Naive thymus-derived CD4-positive, alpha-beta T cell (primary cell): ENCODE data around the gene PTGR3. TPM values are rescaled to one million over a fixed set of nuclear protein-coding genes. Genes with fewer than 3 reads are reported as not detected.

ENCODE experiments used
- ATAC-seq: fragments of 150-1000 bp; cut with Tn5 transposase; 2 replicates; pipeline ENCODE4 v1.10.0; 2021; ENCODE audit warnings: mild to moderate bottlenecking, moderate library complexity
- CTCF ChIA-PET: fragments of 350-600 bp; sonication (Branson Sonifier 250); formaldehyde crosslinking; loops from one replicate; lab custom pipeline; 2021; ENCODE audit warnings: antibody characterized with exemption; lab: Charles Lee
- POLR2A ChIA-PET: fragments of 350-600 bp; sonication (Branson Sonifier 250); formaldehyde crosslinking; loops from one replicate; lab custom pipeline; 2021; ENCODE audit warnings: antibody characterized with exemption, inconsistent platforms; lab: Charles Lee
- DNase-seq, 9 donors: peaks; one replicate each; pipeline versions ENCODE4 v3.0.0 to v3.0.0-alpha.2; 2020 to 2022; ENCODE audit warnings: mixed read lengths in 1 of 9
- H3K27ac ChIP-seq: one replicate; pipeline ENCODE4 v1.7.0; 2013; ENCODE audit warnings: mild to moderate bottlenecking, low read depth, low read length, moderate library complexity
- H3K27me3 ChIP-seq, 2 donors: one replicate each; pipeline ENCODE4 v1.7.0; 2013; ENCODE audit warnings: low read length in 2 of 2, mild to moderate bottlenecking in 2 of 2, moderate library complexity in 2 of 2; ENCODE audit not compliant: control insufficient read depth in 2 of 2, insufficient read depth in 2 of 2
- H3K36me3 ChIP-seq, 3 experiments: 1 replicate in 2 of 3; 2 replicates in 1 of 3; pipeline ENCODE4 v1.7.0; 2013; ENCODE audit warnings: low read length in 3 of 3, mild to moderate bottlenecking in 3 of 3, moderate library complexity in 1 of 3; ENCODE audit not compliant: insufficient read depth in 3 of 3, control insufficient read depth in 2 of 3
- H3K4me1 ChIP-seq, 2 donors: one replicate each; pipeline ENCODE4 v1.7.0; 2013; ENCODE audit warnings: low read length in 2 of 2, mild to moderate bottlenecking in 2 of 2, moderate library complexity in 1 of 2; ENCODE audit not compliant: control insufficient read depth in 2 of 2, insufficient read depth in 2 of 2
- H3K4me3 ChIP-seq: 2 replicates; pipeline ENCODE4 v1.7.0; 2013; ENCODE audit warnings: mild to moderate bottlenecking, low read length
- H3K9me3 ChIP-seq, 3 experiments: 1 replicate in 2 of 3; 2 replicates in 1 of 3; pipeline ENCODE4 v1.7.0; 2013; ENCODE audit warnings: low read length in 3 of 3; ENCODE audit not compliant: control insufficient read depth in 2 of 3
- H3K27ac Mint-ChIP-seq, 9 donors: one replicate each; pipeline ENCODE4 v1.8.0; 2020 to 2022; ENCODE audit warnings: mixed read lengths in 9 of 9, mild to moderate bottlenecking in 8 of 9, moderate library complexity in 5 of 9, inconsistent platforms in 2 of 9
- H3K27me3 Mint-ChIP-seq, 5 donors: one replicate each; pipeline ENCODE4 v1.8.0; 2021 to 2022; ENCODE audit warnings: mixed read lengths in 5 of 5, mild to moderate bottlenecking in 1 of 5
- H3K36me3 Mint-ChIP-seq, 5 donors: one replicate each; pipeline ENCODE4 v1.8.0; 2020 to 2022; ENCODE audit warnings: mixed read lengths in 5 of 5, mild to moderate bottlenecking in 3 of 5, inconsistent platforms in 1 of 5
- H3K4me1 Mint-ChIP-seq, 7 donors: one replicate each; pipeline ENCODE4 v1.8.0; 2020 to 2022; ENCODE audit warnings: mixed read lengths in 7 of 7, mild to moderate bottlenecking in 3 of 7, inconsistent platforms in 1 of 7
- H3K4me3 Mint-ChIP-seq, 10 donors: one replicate each; pipeline ENCODE4 v1.8.0; 2020 to 2022; ENCODE audit warnings: mild to moderate bottlenecking in 10 of 10, mixed read lengths in 10 of 10, moderate library complexity in 6 of 10, inconsistent platforms in 2 of 10
- H3K9me3 Mint-ChIP-seq, 11 donors: one replicate each; pipeline ENCODE4 v1.8.0; 2020 to 2022; ENCODE audit warnings: mixed read lengths in 11 of 11, mild to moderate bottlenecking in 4 of 11, inconsistent platforms in 1 of 11, moderate library complexity in 1 of 11
- intact Hi-C, 2 donors: fragments of 100-400 bp; cut with micrococcal nuclease; formaldehyde crosslinking; loops; one replicate each; pipeline ENCODE4 v1.15.1; 2023
- polyA plus RNA-seq, 2 donors: library from polyadenylated mRNA; unstranded; fragments of 300-500 nt; fragmentation: Illumina TruSeq; gene quantifications; one replicate each; pipeline ENCODE4 v1.2.3, GENCODE V29; 2021
- total RNA-seq, 6 experiments: library from RNA in 5 of 6; stranded (reverse) in 5 of 6; gene quantifications; 1 replicate in 5 of 6; 2 replicates in 1 of 6; pipeline ENCODE4 v1.2.3 and lab custom pipeline; 2021 to 2026

The PTGR3 gene
- total and polyA plus RNA-seq, 7 experiments from 2014 or later: 17.0 to 59.1 (median 27.4) TPM

DNA sequence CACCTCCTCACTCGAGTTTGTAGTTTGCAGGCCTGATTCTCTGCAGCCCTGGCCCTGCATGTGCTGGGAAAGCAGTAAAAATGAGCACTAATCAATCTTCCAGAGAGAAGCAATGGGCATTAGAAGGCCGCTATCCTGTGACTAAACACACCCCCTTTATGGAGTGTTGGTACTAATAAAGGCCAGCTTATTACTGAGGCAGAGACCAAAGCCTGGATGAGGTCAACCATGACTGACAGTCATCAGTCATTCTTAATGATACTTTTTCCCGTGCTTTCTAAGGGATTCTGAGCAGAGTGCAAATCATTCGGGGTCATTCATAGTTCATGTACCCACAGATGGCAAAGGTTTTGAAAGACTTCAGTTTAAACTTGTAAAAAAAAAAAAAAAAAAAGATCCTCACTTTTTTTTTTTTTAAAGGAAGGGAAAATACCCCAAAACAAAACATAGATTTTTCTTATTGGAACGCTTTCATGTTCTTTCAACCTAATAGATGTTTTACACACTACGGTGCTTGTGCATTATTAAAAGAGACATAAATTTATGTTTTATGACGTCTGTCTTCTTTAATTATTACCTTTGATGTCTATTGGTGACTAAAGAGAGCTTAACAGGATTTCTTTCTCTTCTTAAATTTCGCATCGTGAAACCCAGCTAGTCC, 14.9 kb upstream of the PTGR3 start:
- H3K27me3 ChIP-seq: no peaks in the 10 kb centered on the region
- intact Hi-C loops: no loop called here
- H3K9me3 Mint-ChIP-seq: no peaks in the 10 kb centered on the region
- H3K9me3 ChIP-seq: no peaks in the 10 kb centered on the region
- peaks cover 0 to 23% of the 10 kb centered on the region in 2 donors for H3K4me1 ChIP-seq
- CTCF ChIA-PET: interaction anchor here (1.0 to 1.2 kb wide), 2 partner anchors 19 to 23 kb away, joined by 3 to 5 read pairs; no protein-coding TSS in a partner anchor
- H3K4me3 Mint-ChIP-seq: peak overlapping the region in 5 of 10 donors; percentile 3 to 49 (median 21)
- peaks cover 11 to 100% (median 96%) of the 10 kb centered on the region in 7 donors for H3K4me1 Mint-ChIP-seq
- POLR2A ChIA-PET: interaction anchor here (0.8 to 1.4 kb wide), 3 partner anchors 11 to 29 kb away, joined by 3 to 8 read pairs (median 3); partner anchors contain the start of gene TSHZ1
- no peaks in the 10 kb centered on the region for H3K27me3 Mint-ChIP-seq
- peak overlapping the region in 7 of 9 donors; percentile 15 to 83 (median 55) for H3K27ac Mint-ChIP-seq
- no peak overlapping the region for H3K27ac ChIP-seq
- H3K36me3 ChIP-seq: peaks cover 0 to 3% (median 0%) of the 10 kb centered on the region in 3 experiments
- no peak for DNase-seq
- no peak overlapping the region for H3K4me3 ChIP-seq
- ATAC-seq: no peak
- H3K36me3 Mint-ChIP-seq: peaks cover 0 to under 1% (median 0%) of the 10 kb centered on the region in 5 donors

DNA sequence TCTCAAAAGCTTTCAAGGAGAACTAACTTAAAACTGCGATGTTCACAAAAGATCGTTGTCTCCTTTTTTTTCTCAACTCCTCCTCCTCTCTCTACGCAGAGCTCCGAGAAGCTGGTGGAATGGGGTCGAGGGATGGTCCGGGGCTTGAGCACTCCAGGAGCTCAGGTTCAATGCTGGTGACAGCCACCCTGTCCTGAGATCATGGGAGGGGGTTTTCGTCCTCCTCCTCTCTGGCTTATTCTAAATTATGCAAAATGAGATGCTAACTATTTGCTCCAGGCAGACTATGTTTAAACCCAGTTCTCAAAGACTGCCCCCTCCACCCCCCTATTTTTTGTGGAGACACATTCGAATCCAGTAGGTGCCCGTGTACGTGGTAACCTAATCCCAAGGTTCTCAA, 13.5 kb upstream of the PTGR3 start:
- peak overlapping the region in 7 of 10 donors; percentile 22 to 84 (median 45) for H3K4me3 Mint-ChIP-seq

DNA sequence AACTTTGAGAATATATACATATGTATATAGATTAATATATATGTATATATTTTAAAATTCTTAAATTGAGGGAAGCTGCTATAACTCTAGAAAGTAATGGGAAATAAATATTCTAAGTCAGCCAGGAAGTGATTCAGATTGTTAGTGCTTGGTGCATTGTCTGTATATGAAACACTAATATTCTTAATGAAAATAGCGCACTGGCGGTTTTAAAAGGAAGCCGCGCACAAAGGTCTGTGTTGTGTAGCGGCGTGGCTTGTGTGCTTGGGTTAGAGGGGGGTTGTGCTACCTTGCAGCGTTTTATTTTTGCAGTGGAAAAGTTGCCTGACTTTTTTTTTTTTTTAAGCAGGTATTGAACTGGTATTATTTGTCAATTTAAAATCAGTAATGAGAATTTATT, 13.0 kb upstream of the PTGR3 start:
- POLR2A ChIA-PET: interaction anchor here (0.6 to 2.3 kb wide), 3 partner anchors 10 to 19 kb away, joined by 3 to 13 read pairs (median 5); partner anchors contain the start of gene PTGR3
- intact Hi-C loops: loop anchor here in 1 of 2 donors (1.0 kb wide), 1 partner anchor 9 kb away; no protein-coding TSS in a partner anchor
- Mint-ChIP-seq H3K27me3 (no peaks in the 10 kb centered on the region), H3K9me3 (no peaks in the 10 kb centered on the region), H3K36me3 (no peaks in the 10 kb centered on the region), H3K4me3 (peak overlapping the region in 8 of 10 donors; percentile 22 to 84 (median 70)), H3K27ac (peak overlapping the region in 8 of 9 donors; percentile 36 to 88 (median 76)), H3K4me1 (peaks cover 11 to 100% (median 95%) of the 10 kb centered on the region in 7 donors)
- Histone ChIP-seq H3K4me3 (no peak overlapping the region), H3K4me1 (peaks cover 6 to 13% of the 10 kb centered on the region in 2 donors), H3K9me3 (no peaks in the 10 kb centered on the region), H3K27ac (peak overlapping the region; percentile 31), H3K27me3 (no peaks in the 10 kb centered on the region), H3K36me3 (peaks cover 0 to 3% (median 0%) of the 10 kb centered on the region in 3 experiments)
- CTCF ChIA-PET: interaction anchor here (0.7 kb wide), 1 partner anchor 11 kb away, joined by 4 read pairs; the partner anchor contains the start of gene TSHZ1
- DNase-seq: no peak
- ATAC-seq: no peak

More for the DNA sequence above, 13.5 kb upstream of the PTGR3 start:
- CTCF ChIA-PET: no interaction called here
- no peaks in the 10 kb centered on the region for H3K9me3 Mint-ChIP-seq
- Histone ChIP-seq H3K4me1 (peaks cover 1 to 14% of the 10 kb centered on the region in 2 donors), H3K27me3 (no peaks in the 10 kb centered on the region), H3K27ac (peak overlapping the region; percentile 31), H3K36me3 (peaks cover 0 to 3% (median 0%) of the 10 kb centered on the region in 3 experiments), H3K4me3 (no peak overlapping the region), H3K9me3 (no peaks in the 10 kb centered on the region)
- H3K36me3 Mint-ChIP-seq: no peaks in the 10 kb centered on the region
- POLR2A ChIA-PET: interaction anchor here (1.1 to 2.3 kb wide), 2 partner anchors 10 to 13 kb away, joined by 5 to 13 read pairs; partner anchors contain the start of gene PTGR3
- H3K4me1 Mint-ChIP-seq: peaks cover 12 to 100% (median 95%) of the 10 kb centered on the region in 7 donors
- H3K27ac Mint-ChIP-seq: peak overlapping the region in 8 of 9 donors; percentile 36 to 86 (median 76)
- ATAC-seq: no peak
- no peaks in the 10 kb centered on the region for H3K27me3 Mint-ChIP-seq
- DNase-seq: no peak
- intact Hi-C loops: no loop called here

DNA sequence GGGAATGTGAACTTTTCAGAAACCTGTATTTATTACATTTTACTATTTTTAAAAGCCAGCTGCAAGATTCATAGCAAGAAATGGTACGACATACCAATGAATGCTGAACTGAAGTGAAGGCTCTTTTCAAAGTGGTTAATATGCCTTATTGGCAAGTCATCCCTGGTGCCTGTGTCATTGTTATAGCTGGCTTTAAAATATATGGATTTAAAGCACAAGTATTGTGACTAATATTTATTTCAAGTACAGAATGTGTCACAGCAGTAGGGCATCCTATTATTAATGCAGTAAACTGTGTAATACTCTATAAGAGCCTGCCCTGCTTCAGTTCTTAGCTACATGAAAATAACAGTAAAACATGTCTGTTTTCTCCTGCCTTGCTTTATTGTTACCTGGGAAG, 12.5 kb upstream of the PTGR3 start:
- H3K4me3 ChIP-seq: no peak overlapping the region
- no peaks in the 10 kb centered on the region for H3K9me3 Mint-ChIP-seq
- peaks cover 11 to 100% (median 95%) of the 10 kb centered on the region in 7 donors for H3K4me1 Mint-ChIP-seq
- H3K27me3 Mint-ChIP-seq: no peaks in the 10 kb centered on the region
- H3K36me3 Mint-ChIP-seq: peaks cover 0 to 2% (median 0%) of the 10 kb centered on the region in 5 donors
- no peaks in the 10 kb centered on the region for H3K9me3 ChIP-seq
- intact Hi-C loops: loop anchor here in 1 of 2 donors (1.0 kb wide), 1 partner anchor 8 kb away; no protein-coding TSS in a partner anchor
- H3K27ac Mint-ChIP-seq: peak overlapping the region in 5 of 9 donors; percentile 12 to 86 (median 68)
- ChIA-PET POLR2A (interaction anchor here (0.6 to 2.3 kb wide), 3 partner anchors 9 to 18 kb away, joined by 3 to 13 read pairs (median 7); partner anchors contain the start of gene TSHZ1), CTCF (interaction anchor here (0.7 kb wide), 1 partner anchor 11 kb away, joined by 4 read pairs; the partner anchor contains the start of gene TSHZ1)
- peak overlapping the region in 4 of 10 donors; percentile 11 to 71 (median 50) for H3K4me3 Mint-ChIP-seq
- no peaks in the 10 kb centered on the region for H3K27me3 ChIP-seq
- no peak for DNase-seq
- peaks cover 0 to 3% (median 0%) of the 10 kb centered on the region in 3 experiments for H3K36me3 ChIP-seq
- peaks cover 11 to 13% of the 10 kb centered on the region in 2 donors for H3K4me1 ChIP-seq
- no peak for ATAC-seq
- no peak overlapping the region for H3K27ac ChIP-seq

DNA sequence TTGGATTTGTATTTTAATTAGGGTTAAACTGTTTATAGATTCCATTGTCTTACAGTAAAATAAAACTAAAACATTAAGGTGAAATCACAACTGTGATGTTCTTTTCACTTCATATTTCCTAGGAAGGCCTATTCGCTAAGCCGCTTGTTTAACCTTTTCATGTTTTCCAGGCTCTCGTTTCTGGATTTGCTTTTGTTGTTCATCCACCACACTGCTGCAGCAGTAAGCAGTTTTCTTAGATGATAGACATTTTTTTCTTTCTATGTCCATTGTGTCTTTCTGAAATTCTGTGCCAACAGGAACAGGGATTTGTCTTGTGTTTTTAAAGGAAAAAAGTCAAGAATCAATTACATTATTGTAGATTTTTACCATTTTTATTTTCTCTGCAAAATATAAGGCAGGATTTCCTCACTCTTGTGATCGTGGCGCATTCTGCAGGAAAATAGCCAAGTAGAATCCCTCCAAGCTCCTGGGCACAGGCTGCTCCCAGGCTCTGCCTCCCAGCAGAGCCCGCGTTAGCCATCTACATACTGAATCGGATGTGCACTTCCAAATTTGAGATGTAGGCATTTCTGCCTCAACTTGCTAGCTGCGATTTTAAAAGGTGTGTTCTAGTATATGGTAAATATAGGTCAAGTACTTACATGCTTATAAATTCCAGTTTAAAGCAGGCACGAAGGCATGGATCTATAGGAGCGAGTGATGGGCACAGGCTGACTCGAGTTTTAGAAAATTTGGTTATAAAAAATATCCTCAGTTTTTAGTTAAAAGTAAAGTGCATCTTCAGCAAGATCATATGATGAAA, 11.8 kb upstream of the PTGR3 start:
- H3K9me3 ChIP-seq: no peaks in the 10 kb centered on the region
- no peak overlapping the region for H3K27ac ChIP-seq
- peaks cover 0 to 3% (median 0%) of the 10 kb centered on the region in 3 experiments for H3K36me3 ChIP-seq
- Mint-ChIP-seq H3K36me3 (peaks cover 0 to 4% (median 0%) of the 10 kb centered on the region in 5 donors), H3K27ac (peak overlapping the region in 7 of 9 donors; percentile 23 to 86 (median 77)), H3K4me1 (peaks cover 15 to 99% (median 93%) of the 10 kb centered on the region in 7 donors), H3K27me3 (no peaks in the 10 kb centered on the region), H3K9me3 (no peaks in the 10 kb centered on the region), H3K4me3 (peak overlapping the region in 5 of 10 donors; percentile 5 to 71 (median 19))
- H3K27me3 ChIP-seq: no peaks in the 10 kb centered on the region
- ChIA-PET CTCF (interaction anchor here (0.6 to 0.7 kb wide), 3 partner anchors 21 to 92 kb away, joined by 3 read pairs; no protein-coding TSS in a partner anchor), POLR2A (interaction anchor here (0.9 to 2.3 kb wide), 3 partner anchors 9 to 25 kb away, joined by 3 to 13 read pairs (median 7); partner anchors contain the start of gene TSHZ1)
- ATAC-seq: no peak
- no peak for DNase-seq
- no peak overlapping the region for H3K4me3 ChIP-seq
- intact Hi-C loops: loop anchor here in 1 of 2 donors (1.0 kb wide), 1 partner anchor 7 kb away; no protein-coding TSS in a partner anchor
- H3K4me1 ChIP-seq: peaks cover 16 to 17% of the 10 kb centered on the region in 2 donors
